Panc1 (cell line): Measurements from ENCODE around the gene CLDN9. TPM values are rescaled to one million over a fixed set of nuclear protein-coding genes. Genes with fewer than 3 reads are reported as not detected.

ENCODE experiments used
- ATAC-seq: fragments of 200-7000 bp; cut with Tn5 transposase; 2 replicates; pipeline ENCODE4 v1.9.1; 2020; ENCODE audit warnings: mild to moderate bottlenecking, moderate library complexity
- BruUV-seq: library from RNA; stranded (reverse); fragments of 400-500 nt; replicated peaks from 2 replicates; lab custom pipeline; 2021; lab: Mats Ljungman, UMichigan
- CTCF ChIA-PET: fragments of 300-600 bp; sonication (Branson Sonifier 250); formaldehyde crosslinking; loops from one replicate; lab custom pipeline; 2022; ENCODE audit warnings: antibody characterized with exemption; lab: Charles Lee
- POLR2A ChIA-PET: fragments of 300-600 bp; sonication (Branson Sonifier 250); formaldehyde crosslinking; loops from one replicate; lab custom pipeline; 2022; ENCODE audit warnings: antibody characterized with exemption; lab: Charles Lee
- DNase-seq: peaks from one replicate; pipeline ENCODE4 v3.0.0-alpha.2; 2010; ENCODE audit warnings: low read depth, low spot score
- H3K27ac ChIP-seq: 2 replicates; pipeline ENCODE4 v1.5.1; 2011; ENCODE audit warnings: mild to moderate bottlenecking, low read length, inconsistent platforms
- H3K27me3 ChIP-seq: fragments of 200-500 bp; sonication (Bioruptor generic); 2 replicates; pipeline ENCODE4 v1.6.0; 2014; ENCODE audit warnings: low read length, inconsistent platforms; ENCODE audit not compliant: control insufficient read depth, insufficient read depth
- H3K36me3 ChIP-seq: fragments of 200-500 bp; sonication (Bioruptor generic); 2 replicates; pipeline ENCODE4 v1.5.1; 2014; ENCODE audit warnings: inconsistent platforms, mild to moderate bottlenecking, low read length, moderate library complexity; ENCODE audit not compliant: control insufficient read depth, insufficient read depth
- H3K4me1 ChIP-seq: 2 replicates; pipeline ENCODE4 v1.5.1; 2011; ENCODE audit warnings: inconsistent platforms, mild to moderate bottlenecking, low read length, moderate library complexity; ENCODE audit not compliant: control insufficient read depth, insufficient read depth
- H3K4me3 ChIP-seq, 2 experiments: 2 replicates each; pipeline ENCODE4 v1.5.1; 2011 to 2012; ENCODE audit warnings: low read depth in 2 of 2, low read length in 2 of 2, mild to moderate bottlenecking in 2 of 2, inconsistent platforms in 1 of 2, moderate library complexity in 1 of 2
- H3K9me3 ChIP-seq: fragments of 200-500 bp; sonication (Bioruptor generic); 2 replicates; pipeline ENCODE4 v1.5.1; 2014; ENCODE audit warnings: low read depth, mild to moderate bottlenecking, inconsistent platforms, low read length, moderate library complexity; ENCODE audit not compliant: control insufficient read depth, insufficient read depth
- POLR2AphosphoS5 ChIP-seq: IDR thresholded peaks from 2 replicates; pipeline ENCODE4 v1.6.1; 2012; ENCODE audit warnings: mild to moderate bottlenecking, low read depth, low read length, moderate library complexity
- SIN3A ChIP-seq: IDR thresholded peaks from 2 replicates; pipeline ENCODE4 v1.6.1; 2012; ENCODE audit warnings: low read depth, mild to moderate bottlenecking, low read length, moderate library complexity, borderline replicate concordance; ENCODE audit not compliant: insufficient read depth
- TCF7L2 ChIP-seq: IDR thresholded peaks from 2 replicates; pipeline ENCODE4 v1.6.1; 2011; ENCODE audit warnings: mild to moderate bottlenecking, low read depth, low read length, inconsistent platforms
- in situ Hi-C: cut with HindIII; loops from 2 replicates; pipeline ENCODE4 v1.10.0; 2016; ENCODE audit warnings: low sequenced_read_pairs, low pct_unique_long_range_greater_than_20kb
- intact Hi-C: fragments of 100-400 bp; cut with micrococcal nuclease; formaldehyde crosslinking; loops from one replicate; pipeline ENCODE4 v1.10.0; 2022; ENCODE audit not compliant: unreplicated experiment
- total RNA-seq: library from RNA; stranded (reverse); gene quantifications from one replicate; pipeline ENCODE4 v1.2.1, GENCODE V29; 2021; ENCODE audit not compliant: unreplicated experiment
- TF ChIP-seq, protein P1 (sequence below): fragments of 450-650 bp; IDR thresholded peaks from 2 replicates; pipeline ENCODE4 v1.5.1; 2017; ENCODE audit warnings: mild to moderate bottlenecking
- TF ChIP-seq, protein P2 (sequence below), 2 experiments: IDR thresholded peaks; 2 replicates each; pipeline ENCODE4 v1.6.1; 2011 to 2012; ENCODE audit warnings: low read depth in 2 of 2, control low read depth in 1 of 2, low read length in 1 of 2, mild to moderate bottlenecking in 1 of 2, moderate library complexity in 1 of 2; ENCODE audit not compliant: insufficient read depth in 1 of 2

CLDN9 gene
- total RNA-seq, 1 experiment from 2014 or later, result 1.6 TPM

DNA sequence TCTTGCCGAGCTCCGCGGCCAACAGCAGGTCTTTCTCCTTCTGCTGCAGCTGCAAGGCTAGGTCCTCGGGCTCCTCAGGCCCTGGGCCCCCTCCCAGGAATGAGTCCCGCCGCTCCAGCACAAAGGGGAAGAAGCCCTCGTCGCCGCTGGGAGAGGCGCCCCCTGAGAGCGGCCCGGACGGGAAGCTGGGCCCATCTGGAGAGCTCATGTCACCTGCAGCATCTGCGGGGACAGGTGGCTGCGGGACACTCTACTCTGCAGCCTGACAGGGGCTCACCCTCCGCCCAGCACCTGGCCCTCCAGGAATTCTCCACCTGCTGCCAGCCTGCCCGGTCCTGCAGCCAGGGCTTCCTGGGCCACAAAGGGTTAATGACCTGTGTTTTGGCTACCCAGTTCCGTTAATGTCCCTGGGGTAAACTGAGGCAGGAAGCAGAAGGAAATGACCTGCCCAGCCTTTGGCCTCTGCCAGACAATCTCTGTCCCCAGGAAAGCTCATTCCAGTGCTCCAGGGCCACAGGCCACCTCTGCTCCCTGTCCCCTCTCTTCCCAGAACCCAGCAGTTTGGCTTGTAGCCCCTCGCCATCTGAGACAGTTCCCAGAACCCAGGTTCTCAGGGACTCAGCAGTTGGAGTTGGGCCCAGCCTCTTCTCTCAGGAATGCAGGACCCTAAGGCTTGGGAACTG lies 22.7 kb downstream of the CLDN9 start:
- TF ChIP-seq, protein P1, sequence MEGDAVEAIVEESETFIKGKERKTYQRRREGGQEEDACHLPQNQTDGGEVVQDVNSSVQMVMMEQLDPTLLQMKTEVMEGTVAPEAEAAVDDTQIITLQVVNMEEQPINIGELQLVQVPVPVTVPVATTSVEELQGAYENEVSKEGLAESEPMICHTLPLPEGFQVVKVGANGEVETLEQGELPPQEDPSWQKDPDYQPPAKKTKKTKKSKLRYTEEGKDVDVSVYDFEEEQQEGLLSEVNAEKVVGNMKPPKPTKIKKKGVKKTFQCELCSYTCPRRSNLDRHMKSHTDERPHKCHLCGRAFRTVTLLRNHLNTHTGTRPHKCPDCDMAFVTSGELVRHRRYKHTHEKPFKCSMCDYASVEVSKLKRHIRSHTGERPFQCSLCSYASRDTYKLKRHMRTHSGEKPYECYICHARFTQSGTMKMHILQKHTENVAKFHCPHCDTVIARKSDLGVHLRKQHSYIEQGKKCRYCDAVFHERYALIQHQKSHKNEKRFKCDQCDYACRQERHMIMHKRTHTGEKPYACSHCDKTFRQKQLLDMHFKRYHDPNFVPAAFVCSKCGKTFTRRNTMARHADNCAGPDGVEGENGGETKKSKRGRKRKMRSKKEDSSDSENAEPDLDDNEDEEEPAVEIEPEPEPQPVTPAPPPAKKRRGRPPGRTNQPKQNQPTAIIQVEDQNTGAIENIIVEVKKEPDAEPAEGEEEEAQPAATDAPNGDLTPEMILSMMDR, result no peak
- TF ChIP-seq, protein P2, sequence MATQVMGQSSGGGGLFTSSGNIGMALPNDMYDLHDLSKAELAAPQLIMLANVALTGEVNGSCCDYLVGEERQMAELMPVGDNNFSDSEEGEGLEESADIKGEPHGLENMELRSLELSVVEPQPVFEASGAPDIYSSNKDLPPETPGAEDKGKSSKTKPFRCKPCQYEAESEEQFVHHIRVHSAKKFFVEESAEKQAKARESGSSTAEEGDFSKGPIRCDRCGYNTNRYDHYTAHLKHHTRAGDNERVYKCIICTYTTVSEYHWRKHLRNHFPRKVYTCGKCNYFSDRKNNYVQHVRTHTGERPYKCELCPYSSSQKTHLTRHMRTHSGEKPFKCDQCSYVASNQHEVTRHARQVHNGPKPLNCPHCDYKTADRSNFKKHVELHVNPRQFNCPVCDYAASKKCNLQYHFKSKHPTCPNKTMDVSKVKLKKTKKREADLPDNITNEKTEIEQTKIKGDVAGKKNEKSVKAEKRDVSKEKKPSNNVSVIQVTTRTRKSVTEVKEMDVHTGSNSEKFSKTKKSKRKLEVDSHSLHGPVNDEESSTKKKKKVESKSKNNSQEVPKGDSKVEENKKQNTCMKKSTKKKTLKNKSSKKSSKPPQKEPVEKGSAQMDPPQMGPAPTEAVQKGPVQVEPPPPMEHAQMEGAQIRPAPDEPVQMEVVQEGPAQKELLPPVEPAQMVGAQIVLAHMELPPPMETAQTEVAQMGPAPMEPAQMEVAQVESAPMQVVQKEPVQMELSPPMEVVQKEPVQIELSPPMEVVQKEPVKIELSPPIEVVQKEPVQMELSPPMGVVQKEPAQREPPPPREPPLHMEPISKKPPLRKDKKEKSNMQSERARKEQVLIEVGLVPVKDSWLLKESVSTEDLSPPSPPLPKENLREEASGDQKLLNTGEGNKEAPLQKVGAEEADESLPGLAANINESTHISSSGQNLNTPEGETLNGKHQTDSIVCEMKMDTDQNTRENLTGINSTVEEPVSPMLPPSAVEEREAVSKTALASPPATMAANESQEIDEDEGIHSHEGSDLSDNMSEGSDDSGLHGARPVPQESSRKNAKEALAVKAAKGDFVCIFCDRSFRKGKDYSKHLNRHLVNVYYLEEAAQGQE (IDR thresholded peaks at IDR 0.05; ENCODE audit: insufficient read depth in 1 of 2, low read depth in 2 of 2, low read length in 1 of 2), result no peak
- no peak for TF ChIP-seq POLR2AphosphoS5
- no peak for TF ChIP-seq SIN3A
- no peak for TF ChIP-seq TCF7L2
- DNase-seq (no peak), ATAC-seq (no peak)
- no peak overlapping the region for H3K4me3 ChIP-seq
- in situ Hi-C loops, result no loop called here
- H3K9me3 ChIP-seq, result no peaks in the 10 kb centered on the region
- H3K27ac ChIP-seq, result no peak overlapping the region
- CTCF ChIA-PET, result interaction anchor here (0.6 kb wide), 1 partner anchor 407 kb away, joined by 5 read pairs; no protein-coding TSS in a partner anchor
- intact Hi-C loops, result no loop called here
- no peaks in the 10 kb centered on the region; the same call in 1 of the 2 replicates for H3K27me3 ChIP-seq
- H3K4me1 ChIP-seq, result peaks cover 3% of the 10 kb centered on the region; the same call in 1 of the 2 replicates
- POLR2A ChIA-PET, result no interaction called here
- BruUV-seq, result no TSS peak
- H3K36me3 ChIP-seq, result peaks cover 3% of the 10 kb centered on the region; the same call in 1 of the 2 replicates

DNA sequence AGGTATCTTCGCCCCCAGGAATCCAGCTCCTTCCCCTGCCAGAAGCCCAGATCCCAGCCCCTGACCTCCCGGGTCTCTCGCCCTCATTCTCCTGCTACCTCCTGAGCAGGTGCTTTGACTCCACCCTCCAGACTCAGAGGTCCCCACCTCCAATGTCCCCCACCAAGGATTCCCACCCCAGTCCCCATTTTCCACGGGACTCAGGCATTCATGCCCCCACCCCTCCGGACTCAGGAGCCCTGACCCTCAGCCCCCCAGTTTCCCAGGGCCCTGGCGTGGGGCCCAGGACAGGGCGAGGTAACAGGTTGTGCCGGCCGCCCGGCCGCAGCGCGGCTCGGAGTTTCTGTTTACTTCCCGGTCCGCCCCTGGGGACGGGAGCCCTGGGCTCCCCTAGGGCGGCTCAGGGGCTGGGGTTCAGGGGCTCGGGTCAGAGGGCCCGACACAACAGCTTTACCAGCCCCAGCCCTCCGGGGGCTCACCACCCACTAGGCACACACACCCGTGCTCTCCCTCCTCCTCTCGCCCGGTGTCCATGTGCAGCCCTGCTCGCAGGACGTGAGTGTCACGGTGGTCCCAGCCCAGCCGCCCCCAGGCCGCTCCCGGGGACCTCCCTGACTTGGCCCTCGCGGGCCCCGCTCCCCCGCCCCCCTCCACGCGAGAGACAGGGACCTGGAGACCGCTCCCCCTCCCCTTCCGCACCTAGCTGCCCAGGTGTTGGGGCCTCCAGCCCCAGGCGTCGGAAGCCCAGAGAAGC lies 23.4 kb downstream of the CLDN9 start:
- POLR2A ChIA-PET, result no interaction called here

More for the DNA sequence above, 23.4 kb downstream of the CLDN9 start:
- DNase-seq (no peak), ATAC-seq (no peak)
- Histone ChIP-seq H3K36me3 (peaks cover 3% of the 10 kb centered on the region; the same call in 1 of the 2 replicates), H3K4me1 (peaks cover 3% of the 10 kb centered on the region; the same call in 1 of the 2 replicates), H3K4me3 (peak overlapping the region in 1 of 2 experiments; percentile 30; a peak in 2 of 4 replicates), H3K27me3 (no peaks in the 10 kb centered on the region; the same call in 1 of the 2 replicates), H3K27ac (no peak overlapping the region), H3K9me3 (no peaks in the 10 kb centered on the region)
- TF ChIP-seq, protein P1, result no peak
- TF ChIP-seq SIN3A, result no peak
- no peak for TF ChIP-seq TCF7L2
- intact Hi-C loops (no loop called here), in situ Hi-C loops (no loop called here)
- CTCF ChIA-PET, result no interaction called here
- BruUV-seq, result no TSS peak
